HG03045 (cell line): ENCODE results near the gene NAV2.

ENCODE experiments used
- ATAC-seq: cut with Tn5 transposase; IDR thresholded peaks from one replicate; pipeline ENCODE4 v1.9.1; 2021; ENCODE audit warnings: mild to moderate bottlenecking, moderate library complexity; ENCODE audit not compliant: unreplicated experiment

Gene NAV2

GRCh38 chr11:19712281-19713195 is at the start of gene NAV2:
NAV2 (plus strand) TSS chr11:19712837; CDS start chr11:19713696, 859 bp downstream.
- ATAC-seq, result peak; percentile 99

- ATAC-seq, result no peak
Measured at GRCh38 chr11:19663206-19663605, 49.4 kb upstream of the NAV2 start.

- no peak for ATAC-seq
Measured at GRCh38 chr11:19664886-19665548, 47.6 kb upstream of the NAV2 start.

GRCh38 chr11:19666951-19667350 is 45.7 kb upstream of the NAV2 start:
- ATAC-seq, result no peak

- no peak for ATAC-seq
Measured at GRCh38 chr11:19669511-19669910, 43.1 kb upstream of the NAV2 start.

- ATAC-seq, result no peak
Measured at GRCh38 chr11:19670030-19670791, 42.4 kb upstream of the NAV2 start.

- no peak for ATAC-seq
Measured at GRCh38 chr11:19672586-19673206, 39.9 kb upstream of the NAV2 start.

- ATAC-seq, result no peak
Measured at GRCh38 chr11:19673924-19674729, 38.5 kb upstream of the NAV2 start.

GRCh38 chr11:19674836-19675235 is 37.8 kb upstream of the NAV2 start:
- ATAC-seq, result no peak

- ATAC-seq, result no peak
Measured at GRCh38 chr11:19675397-19675796, 37.2 kb upstream of the NAV2 start.

GRCh38 chr11:19676475-19677380 is 35.9 kb upstream of the NAV2 start:
- ATAC-seq, result no peak

GRCh38 chr11:19677381-19678080 is 35.1 kb upstream of the NAV2 start:
- ATAC-seq, result no peak

- ATAC-seq, result no peak
Measured at GRCh38 chr11:19679952-19680828, 32.4 kb upstream of the NAV2 start.

GRCh38 chr11:19680829-19681368 is 31.7 kb upstream of the NAV2 start:
- no peak for ATAC-seq

- ATAC-seq, result no peak
Measured at GRCh38 chr11:19683141-19683805, 29.4 kb upstream of the NAV2 start.

GRCh38 chr11:19683862-19684491 is 28.7 kb upstream of the NAV2 start:
- no peak for ATAC-seq
